Hepatocyte (in vitro differentiated cells): Measurements from ENCODE around the gene TMIGD3.

ENCODE experiments used
- CTCF ChIP-seq: fragments of 200-600 bp; sonication (generic); IDR thresholded peaks from 2 replicates; pipeline ENCODE4 v1.5.1; 2016; ENCODE audit warnings: antibody characterized with exemption, mild to moderate bottlenecking; ENCODE audit not compliant: poor library complexity
- EZH2 ChIP-seq: fragments of 200-600 bp; sonication (generic); IDR thresholded peaks from 2 replicates; pipeline ENCODE4 v1.6.1; 2016; ENCODE audit warnings: antibody characterized with exemption, mild to moderate bottlenecking, borderline replicate concordance

GRCh38 chr1:111538343-111539025, 35.1 kb upstream of the TMIGD3 start:
- TF ChIP-seq CTCF, result no peak
- TF ChIP-seq EZH2, result no peak
